Immature natural killer cell (primary cell): ENCODE measurements around the gene S100A3. TPM values are rescaled to one million over a fixed set of nuclear protein-coding genes. Genes with fewer than 3 reads are reported as not detected.

Experiments used
- polyA plus RNA-seq, 3 donors: library from polyadenylated mRNA; unstranded; fragments of 300-500 nt; fragmentation: Illumina TruSeq; gene quantifications; one replicate each; pipeline ENCODE4 v1.2.3, GENCODE V29; 2021

Gene S100A3
- polyA plus RNA-seq, 3 donors from 2014 or later, result not detected

Other genes with a start within 250 kb of the S100A3 start
- gene PGLYRP3, start 236.3 kb downstream of the S100A3 start, polyA plus RNA-seq, result not detected
- not detected for gene PGLYRP4, start 200.4 kb downstream of the S100A3 start, polyA plus RNA-seq
- 100 to 1,000 TPM in 1 of 3 donors, 10 to 100 TPM in 2; 38.1 to 109 (median 86.0) TPM for gene S100A9, start 191.4 kb downstream of the S100A3 start, polyA plus RNA-seq
- gene S100A12, start 173.6 kb downstream of the S100A3 start, polyA plus RNA-seq, result 1 to 10 TPM in 2 of 3 donors, under 1 TPM in 1; 0.87 to 3.8 (median 2.6) TPM
- gene S100A8, start 158.2 kb downstream of the S100A3 start, polyA plus RNA-seq, result 10 to 100 TPM; 20.3 to 43.5 (median 40.3) TPM
- gene S100A7A, start 132.7 kb downstream of the S100A3 start, polyA plus RNA-seq, result not detected
- gene S100A7, start 88.6 kb downstream of the S100A3 start, polyA plus RNA-seq, result not detected
- 100 to 1,000 TPM; 472 to 828 (median 543) TPM for gene S100A6, start 13.3 kb downstream of the S100A3 start, polyA plus RNA-seq
- under 1 TPM in 1 of 3 donors, not detected in 2; 0.68 TPM for gene S100A5, start 8.3 kb downstream of the S100A3 start, polyA plus RNA-seq
- 1,000 to 10,000 TPM; 1,846 to 2,303 (median 2,006) TPM for gene S100A4, start 3.5 kb downstream of the S100A3 start, polyA plus RNA-seq
- under 1 TPM in 1 of 3 donors, not detected in 2; 0.83 TPM for gene S100A2, start 16.6 kb upstream of the S100A3 start, polyA plus RNA-seq
- gene S100A16, start 63.9 kb upstream of the S100A3 start, polyA plus RNA-seq, result not detected
- gene S100A14, start 67.1 kb upstream of the S100A3 start, polyA plus RNA-seq, result not detected
- 1 to 10 TPM; 1.5 to 9.7 (median 3.7) TPM for gene S100A13, start 78.2 kb upstream of the S100A3 start, polyA plus RNA-seq
- gene S100A1, start 79.2 kb upstream of the S100A3 start, polyA plus RNA-seq, result not detected
- 10 to 100 TPM; 37.5 to 70.8 (median 63.1) TPM for gene CHTOP, start 84.8 kb upstream of the S100A3 start, polyA plus RNA-seq
- gene SNAPIN, start 109.4 kb upstream of the S100A3 start, polyA plus RNA-seq, result 100 to 1,000 TPM in 1 of 3 donors, 10 to 100 TPM in 2; 95.8 to 106 (median 96.0) TPM
- 100 to 1,000 TPM; 162 to 221 (median 164) TPM for gene ILF2, start 121.7 kb upstream of the S100A3 start, polyA plus RNA-seq
- not detected for gene NPR1, start 129.4 kb upstream of the S100A3 start, polyA plus RNA-seq
- gene INTS3, start 178.8 kb upstream of the S100A3 start, polyA plus RNA-seq, result 10 to 100 TPM in 1 of 3 donors, 1 to 10 TPM in 2; 7.5 to 14.5 (median 7.9) TPM
- 10 to 100 TPM; 38.3 to 89.0 (median 54.3) TPM for gene SLC27A3, start 226.1 kb upstream of the S100A3 start, polyA plus RNA-seq